Neural progenitor cell (in vitro differentiated cells): ENCODE measurements around the gene GGTLC2.
"Not testable (repeated sequence)": the region's sequence is repeated elsewhere in the genome, so short reads cannot be mapped to it uniquely, and the experiment has no call there.

ENCODE experiments used
- CTCF ChIP-seq: fragments of 200-600 bp; sonication (generic); IDR thresholded peaks from 2 replicates; pipeline ENCODE4 v1.5.1; 2017; ENCODE audit warnings: antibody characterized with exemption, mild to moderate bottlenecking
- EZH2 ChIP-seq: fragments of 200-600 bp; sonication (generic); IDR thresholded peaks from 2 replicates; pipeline ENCODE4 v1.6.1; 2017; ENCODE audit warnings: antibody characterized with exemption, mild to moderate bottlenecking, moderate library complexity
- EZH2phosphoT487 ChIP-seq: fragments of 200-600 bp; sonication (generic); IDR thresholded peaks from 2 replicates; pipeline ENCODE4 v1.6.1; 2017; ENCODE audit warnings: antibody characterized with exemption

GRCh38 chr22:22648863-22649536 is 4.6 kb downstream of the GGTLC2 start:
- not testable (repeated sequence) for TF ChIP-seq CTCF, EZH2phosphoT487, EZH2
